Stimulated activated CD8-positive, alpha-beta memory T cell treated with anti-CD3 and anti-CD28 coated beads, Interleukin-12 subunit alpha, Interleukin-12 subunit beta, amount 100 ng/mL, for 1 hour (primary cell): Measurements from ENCODE around the gene ACLY.
"Not testable (repeated sequence)": the region's sequence is repeated elsewhere in the genome, so short reads cannot be mapped to it uniquely, and the experiment has no call there.

ENCODE experiments used
- DNase-seq: peaks from one replicate; pipeline ENCODE4 v3.0.0-alpha.2; 2020; ENCODE audit warnings: low read depth

The ACLY gene

DNA sequence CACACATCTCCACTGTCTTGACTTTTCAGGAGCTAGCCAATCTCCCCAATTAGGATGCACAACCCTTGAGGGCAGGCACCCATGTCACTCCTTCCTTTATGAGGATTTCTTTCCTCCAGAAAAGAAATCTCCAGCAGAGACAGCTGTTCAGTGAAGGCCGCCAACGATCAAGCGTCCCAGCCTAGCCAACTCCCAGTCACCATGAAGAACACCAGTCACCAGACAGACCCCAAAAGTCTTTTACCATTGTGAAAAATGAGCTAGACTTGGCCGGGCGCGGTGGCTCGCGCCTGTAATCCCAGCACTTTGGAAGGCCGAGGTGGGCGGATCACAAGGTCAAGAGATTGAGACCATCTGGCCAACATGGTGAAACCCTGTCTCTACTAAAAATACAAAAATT lies 88.8 kb downstream of the ACLY start:
- DNase-seq: not testable (repeated sequence)

DNA sequence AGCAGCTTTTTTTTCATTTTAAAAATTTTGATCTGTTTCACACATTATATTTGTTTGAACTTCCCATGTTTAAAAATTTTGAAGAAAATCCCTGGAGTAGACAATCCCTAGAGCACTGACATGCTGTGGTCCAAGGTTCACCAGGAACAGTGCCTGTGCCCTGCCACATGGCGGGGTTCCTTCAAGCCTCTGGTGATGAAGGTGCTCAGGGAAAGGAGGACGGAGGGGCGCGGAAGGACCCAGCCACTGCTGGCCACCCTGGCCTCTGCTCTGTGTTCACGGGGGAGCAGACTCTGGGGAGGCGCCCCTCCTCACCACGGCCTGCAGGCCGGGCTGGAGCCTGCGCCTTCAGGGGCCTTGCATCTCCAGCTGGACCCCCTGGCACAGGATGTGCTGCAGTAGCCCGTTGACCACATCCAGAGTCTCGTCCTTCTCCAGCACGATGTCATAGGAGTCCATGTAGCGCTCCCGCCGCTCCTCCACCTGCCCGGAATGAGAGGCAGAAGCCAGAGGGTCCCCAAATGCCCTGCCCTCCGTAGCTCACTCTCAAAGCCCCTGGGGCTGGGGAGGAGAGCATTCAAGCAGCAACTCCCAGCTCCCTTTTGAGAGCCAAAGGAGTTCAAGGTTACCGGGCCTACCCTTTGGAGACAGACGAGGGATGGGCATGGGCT lies 93.4 kb downstream of the ACLY start:
- no peak for DNase-seq

GRCh38 chr17:41824086-41824485 lies 94.7 kb downstream of the ACLY start:
- no peak for DNase-seq

- no peak for DNase-seq
Measured at GRCh38 chr17:41823580-41823979, 95.2 kb downstream of the ACLY start.

- DNase-seq: no peak
Measured at GRCh38 chr17:41823141-41823524, 95.6 kb downstream of the ACLY start.

DNA sequence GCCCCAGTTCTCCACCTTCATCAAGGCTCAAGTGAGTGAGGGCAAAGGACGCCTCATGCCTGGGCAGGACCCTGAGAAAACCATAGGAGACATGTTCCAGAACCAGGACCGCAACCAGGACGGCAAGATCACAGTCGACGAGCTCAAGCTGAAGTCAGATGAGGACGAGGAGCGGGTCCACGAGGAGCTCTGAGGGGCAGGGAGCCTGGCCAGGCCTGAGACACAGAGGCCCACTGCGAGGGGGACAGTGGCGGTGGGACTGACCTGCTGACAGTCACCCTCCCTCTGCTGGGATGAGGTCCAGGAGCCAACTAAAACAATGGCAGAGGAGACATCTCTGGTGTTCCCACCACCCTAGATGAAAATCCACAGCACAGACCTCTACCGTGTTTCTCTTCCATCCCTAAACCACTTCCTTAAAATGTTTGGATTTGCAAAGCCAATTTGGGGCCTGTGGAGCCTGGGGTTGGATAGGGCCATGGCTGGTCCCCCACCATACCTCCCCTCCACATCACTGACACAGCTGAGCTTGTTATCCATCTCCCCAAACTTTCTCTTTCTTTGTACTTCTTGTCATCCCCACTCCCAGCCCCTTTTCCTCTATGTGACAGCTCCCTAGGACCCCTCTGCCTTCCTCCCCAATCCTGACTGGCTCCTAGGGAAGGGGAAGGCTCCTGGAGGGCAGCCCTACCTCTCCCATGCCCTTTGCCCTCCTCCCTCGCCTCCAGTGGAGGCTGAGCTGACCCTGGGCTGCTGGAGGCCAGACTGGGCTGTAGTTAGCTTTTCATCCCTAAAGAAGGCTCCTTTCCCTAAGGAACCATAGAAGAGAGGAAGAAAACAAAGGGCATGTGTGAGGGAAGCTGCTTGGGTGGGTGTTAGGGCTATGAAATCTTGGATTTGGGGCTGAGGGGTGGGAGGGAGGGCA lies 96.3 kb downstream of the ACLY start:
- DNase-seq: no peak

GRCh38 chr17:41821776-41822175 lies 97.0 kb downstream of the ACLY start:
- no peak for DNase-seq

- no peak for DNase-seq
Measured at GRCh38 chr17:41818024-41818423, 100.7 kb downstream of the ACLY start.
